Stimulated activated naive B cell treated with anti-CD40 and anti-IgM and Interleukin-4, amounts not matched to agents 10 μg/mL and 1 μg/mL and 100 μg/mL, for 72 hours (primary cell): Measurements from ENCODE around the gene GTF2F2.
A peak's percentile ranks its signal among the peaks of the same experiment; 100 is the strongest.

Experiments
- ATAC-seq, 2 donors: fragments of 150-1000 bp; cut with Tn5 transposase; replicated peaks; 2 replicates each; pipeline ENCODE4 v1.10.0; 2021; ENCODE audit warnings: moderate library complexity in 1 of 2
- DNase-seq: peaks from one replicate; pipeline ENCODE4 v3.0.0; 2021
- H3K27ac Mint-ChIP-seq: one replicate; pipeline ENCODE4 v1.8.0; 2022; ENCODE audit warnings: mild to moderate bottlenecking, mixed read lengths
- H3K27me3 Mint-ChIP-seq, 2 donors: one replicate each; pipeline ENCODE4 v1.8.0; 2022; ENCODE audit warnings: mixed read lengths in 2 of 2
- H3K36me3 Mint-ChIP-seq, 2 donors: one replicate each; pipeline ENCODE4 v1.8.0; 2022; ENCODE audit warnings: mixed read lengths in 2 of 2, mild to moderate bottlenecking in 1 of 2
- H3K4me1 Mint-ChIP-seq, 2 donors: one replicate each; pipeline ENCODE4 v1.8.0; 2022; ENCODE audit warnings: mixed read lengths in 2 of 2, mild to moderate bottlenecking in 1 of 2
- H3K4me3 Mint-ChIP-seq, 2 donors: one replicate each; pipeline ENCODE4 v1.8.0; 2022; ENCODE audit warnings: mild to moderate bottlenecking in 2 of 2, mixed read lengths in 2 of 2, moderate library complexity in 1 of 2
- H3K9me3 Mint-ChIP-seq, 2 donors: one replicate each; pipeline ENCODE4 v1.8.0; 2022; ENCODE audit warnings: mixed read lengths in 2 of 2, mild to moderate bottlenecking in 1 of 2

GTF2F2 gene

GRCh38 chr13:45310341-45311131 lies 190.2 kb downstream of the GTF2F2 start:
- ATAC-seq, result peak in 1 of 2 donors; percentile 48

GRCh38 chr13:45314822-45315221 lies 194.5 kb downstream of the GTF2F2 start:
- Mint-ChIP-seq H3K4me3 (no peak overlapping the region), H3K36me3 (no peaks in the 10 kb centered on the region), H3K9me3 (no peaks in the 10 kb centered on the region), H3K27ac (no peak overlapping the region), H3K4me1 (peaks cover 8 to 13% of the 10 kb centered on the region in 2 donors), H3K27me3 (peaks cover 16 to 17% of the 10 kb centered on the region in 2 donors)
- ATAC-seq, result no peak
- DNase-seq, result no peak

More at GRCh38 chr13:45310341-45311131, 190.2 kb downstream of the GTF2F2 start:
- Mint-ChIP-seq H3K27ac (no peak overlapping the region), H3K4me1 (peaks cover 11 to 19% of the 10 kb centered on the region in 2 donors), H3K9me3 (no peaks in the 10 kb centered on the region), H3K4me3 (peak overlapping the region; percentile 66 to 84), H3K36me3 (no peaks in the 10 kb centered on the region), H3K27me3 (peaks cover 22% of the 10 kb centered on the region in 2 donors)
- no peak for DNase-seq

GRCh38 chr13:45315520-45316167 lies 195.3 kb downstream of the GTF2F2 start:
- no peak overlapping the region for H3K27ac Mint-ChIP-seq
- H3K4me1 Mint-ChIP-seq, result peaks cover 7 to 16% of the 10 kb centered on the region in 2 donors
- no peaks in the 10 kb centered on the region for H3K9me3 Mint-ChIP-seq
- no peaks in the 10 kb centered on the region for H3K36me3 Mint-ChIP-seq
- no peak overlapping the region for H3K4me3 Mint-ChIP-seq
- DNase-seq (no peak), ATAC-seq (no peak)
- peaks cover 12 to 13% of the 10 kb centered on the region in 2 donors for H3K27me3 Mint-ChIP-seq

- Mint-ChIP-seq H3K27ac (no peak overlapping the region), H3K4me1 (peaks cover 3 to 9% of the 10 kb centered on the region in 2 donors), H3K36me3 (no peaks in the 10 kb centered on the region), H3K9me3 (no peaks in the 10 kb centered on the region), H3K4me3 (no peak overlapping the region), H3K27me3 (peaks cover 6% of the 10 kb centered on the region in 2 donors)
- DNase-seq (no peak), ATAC-seq (no peak)
These were observed 196.0 kb downstream of the GTF2F2 start for GRCh38 chr13:45316338-45316737.

- ATAC-seq, result no peak
- peaks cover 0 to 5% of the 10 kb centered on the region in 2 donors for H3K27me3 Mint-ChIP-seq
- H3K4me3 Mint-ChIP-seq, result no peak overlapping the region
- H3K36me3 Mint-ChIP-seq, result no peaks in the 10 kb centered on the region
- no peak overlapping the region for H3K27ac Mint-ChIP-seq
- no peak for DNase-seq
- no peaks in the 10 kb centered on the region for H3K9me3 Mint-ChIP-seq
- peaks cover 3 to 6% of the 10 kb centered on the region in 2 donors for H3K4me1 Mint-ChIP-seq
These were observed 196.7 kb downstream of the GTF2F2 start for GRCh38 chr13:45316996-45317395.

GRCh38 chr13:45320876-45321629 lies 200.7 kb downstream of the GTF2F2 start:
- H3K4me3 Mint-ChIP-seq, result no peak overlapping the region
- no peaks in the 10 kb centered on the region for H3K27me3 Mint-ChIP-seq
- no peak for DNase-seq
- no peak overlapping the region for H3K27ac Mint-ChIP-seq
- no peak for ATAC-seq
- no peaks in the 10 kb centered on the region for H3K9me3 Mint-ChIP-seq
- H3K4me1 Mint-ChIP-seq, result peaks cover 3 to 6% of the 10 kb centered on the region in 2 donors
- no peaks in the 10 kb centered on the region for H3K36me3 Mint-ChIP-seq

- Mint-ChIP-seq H3K4me1 (peaks cover 10 to 25% of the 10 kb centered on the region in 2 donors), H3K9me3 (no peaks in the 10 kb centered on the region), H3K4me3 (no peak overlapping the region), H3K27ac (no peak overlapping the region), H3K36me3 (no peaks in the 10 kb centered on the region), H3K27me3 (no peaks in the 10 kb centered on the region)
- DNase-seq, result no peak
- ATAC-seq, result no peak
These were observed 205.5 kb downstream of the GTF2F2 start for GRCh38 chr13:45325806-45326205.

- Mint-ChIP-seq H3K27ac (peak overlapping the region; percentile 33), H3K27me3 (no peaks in the 10 kb centered on the region), H3K4me3 (no peak overlapping the region), H3K36me3 (peaks cover 0 to 3% of the 10 kb centered on the region in 2 donors), H3K4me1 (peaks cover 12 to 33% of the 10 kb centered on the region in 2 donors), H3K9me3 (no peaks in the 10 kb centered on the region)
- DNase-seq (no peak), ATAC-seq (peak in 1 of 2 donors; percentile 7)
These were observed 207.1 kb downstream of the GTF2F2 start for GRCh38 chr13:45327253-45327955.

- no peak overlapping the region for H3K4me3 Mint-ChIP-seq
- no peak for DNase-seq
These were observed 208.4 kb downstream of the GTF2F2 start for GRCh38 chr13:45328661-45329111.

GRCh38 chr13:45331123-45331619 lies 210.9 kb downstream of the GTF2F2 start:
- Mint-ChIP-seq H3K4me3 (no peak overlapping the region), H3K36me3 (peaks cover 19 to 29% of the 10 kb centered on the region in 2 donors), H3K27me3 (no peaks in the 10 kb centered on the region), H3K9me3 (no peaks in the 10 kb centered on the region), H3K4me1 (peaks cover 35 to 67% of the 10 kb centered on the region in 2 donors), H3K27ac (peak overlapping the region; percentile 27)
- ATAC-seq (no peak), DNase-seq (no peak)

More at GRCh38 chr13:45328661-45329111, 208.4 kb downstream of the GTF2F2 start:
- Mint-ChIP-seq H3K27ac (no peak overlapping the region), H3K36me3 (peaks cover 0 to 8% of the 10 kb centered on the region in 2 donors), H3K9me3 (no peaks in the 10 kb centered on the region), H3K4me1 (peaks cover 17 to 42% of the 10 kb centered on the region in 2 donors), H3K27me3 (no peaks in the 10 kb centered on the region)
- ATAC-seq, result no peak

GRCh38 chr13:45331692-45332035 lies 211.4 kb downstream of the GTF2F2 start:
- DNase-seq (no peak), ATAC-seq (no peak)
- H3K27ac Mint-ChIP-seq, result no peak overlapping the region
- no peak overlapping the region for H3K4me3 Mint-ChIP-seq
- peaks cover 40 to 72% of the 10 kb centered on the region in 2 donors for H3K4me1 Mint-ChIP-seq
- peaks cover 24 to 34% of the 10 kb centered on the region in 2 donors for H3K36me3 Mint-ChIP-seq
- no peaks in the 10 kb centered on the region for H3K27me3 Mint-ChIP-seq
- H3K9me3 Mint-ChIP-seq, result no peaks in the 10 kb centered on the region

- H3K27me3 Mint-ChIP-seq, result no peaks in the 10 kb centered on the region
- no peak overlapping the region for H3K4me3 Mint-ChIP-seq
- peaks cover 29 to 39% of the 10 kb centered on the region in 2 donors for H3K36me3 Mint-ChIP-seq
- peaks cover 42 to 77% of the 10 kb centered on the region in 2 donors for H3K4me1 Mint-ChIP-seq
- peak overlapping the region; percentile 60 for H3K27ac Mint-ChIP-seq
- ATAC-seq, result no peak
- no peaks in the 10 kb centered on the region for H3K9me3 Mint-ChIP-seq
- no peak for DNase-seq
These were observed 211.9 kb downstream of the GTF2F2 start for GRCh38 chr13:45332036-45332830.

- H3K27ac Mint-ChIP-seq, result no peak overlapping the region
- peaks cover 39 to 76% of the 10 kb centered on the region in 2 donors for H3K4me1 Mint-ChIP-seq
- H3K4me3 Mint-ChIP-seq, result no peak overlapping the region
- DNase-seq (no peak), ATAC-seq (no peak)
- H3K36me3 Mint-ChIP-seq, result peaks cover 30 to 44% of the 10 kb centered on the region in 2 donors
- H3K27me3 Mint-ChIP-seq, result no peaks in the 10 kb centered on the region
- no peaks in the 10 kb centered on the region for H3K9me3 Mint-ChIP-seq
These were observed 212.5 kb downstream of the GTF2F2 start for GRCh38 chr13:45332831-45333219.
